ENCODE results near the gene ACOX3.
"Not testable (repeated sequence)": the region's sequence is repeated elsewhere in the genome, so short reads cannot be mapped to it uniquely, and the experiment has no call there.

ACOX3 gene

GRCh38 chr4:8387615-8388527, 52.7 kb downstream of the ACOX3 start:
- DNase-seq (ENCODE audit: low read depth in 3 of 3), result no peak

GRCh38 chr4:8387194-8387593, 53.3 kb downstream of the ACOX3 start:
- no peak for DNase-seq (ENCODE audit: low read depth in 3 of 3)

DNA sequence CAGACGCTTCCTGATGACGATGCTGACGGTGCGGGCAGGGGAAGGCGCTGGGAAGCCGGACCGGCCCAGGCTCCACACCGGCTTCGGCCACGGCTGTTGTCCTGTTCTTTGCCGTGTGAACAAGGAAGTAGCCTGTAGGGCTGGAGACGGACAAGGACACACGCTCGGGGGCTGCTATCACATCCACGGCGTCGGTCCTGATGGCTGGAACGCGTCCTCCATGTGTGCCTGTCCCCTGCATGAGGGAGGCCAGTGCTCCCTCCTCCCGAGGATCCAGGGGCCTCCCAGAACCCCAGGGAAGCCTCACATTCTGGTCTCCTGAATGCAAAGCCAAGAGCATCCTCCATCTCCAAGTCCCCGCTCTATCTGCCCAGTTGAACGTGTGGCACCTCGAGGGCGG, 53.8 kb downstream of the ACOX3 start:
- DNase-seq (ENCODE audit: low read depth in 3 of 3), result no peak

GRCh38 chr4:8386131-8386530, 54.4 kb downstream of the ACOX3 start:
- not testable (repeated sequence) for DNase-seq (ENCODE audit: low read depth in 3 of 3)

- DNase-seq (ENCODE audit: low read depth in 3 of 3), result no peak
These were observed 54.9 kb downstream of the ACOX3 start for GRCh38 chr4:8385611-8386010.

DNA sequence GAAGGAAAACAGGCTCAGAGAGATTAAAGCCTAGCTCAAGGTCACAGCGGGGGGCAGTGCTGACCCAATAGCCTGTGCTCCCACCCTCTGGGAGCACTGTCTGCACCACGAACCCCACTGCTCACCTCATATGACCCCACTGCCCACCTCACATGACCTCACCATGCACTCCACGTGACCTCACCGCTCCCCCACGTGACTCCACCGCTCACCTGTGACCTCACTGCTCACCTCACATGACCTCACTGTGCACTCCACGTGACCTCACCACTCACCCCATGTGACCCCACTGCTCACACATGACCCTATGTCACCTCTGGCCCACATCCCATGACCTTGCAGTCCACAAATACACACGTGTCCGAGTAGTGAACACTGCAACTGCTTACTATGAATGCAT, 55.4 kb downstream of the ACOX3 start:
- DNase-seq (ENCODE audit: low read depth in 3 of 3), result no peak

GRCh38 chr4:8384397-8385060, 56.0 kb downstream of the ACOX3 start:
- no peak for DNase-seq (ENCODE audit: low read depth in 3 of 3)

- DNase-seq (ENCODE audit: low read depth in 3 of 3), result no peak
These were observed 56.9 kb downstream of the ACOX3 start for GRCh38 chr4:8383451-8384160.

DNA sequence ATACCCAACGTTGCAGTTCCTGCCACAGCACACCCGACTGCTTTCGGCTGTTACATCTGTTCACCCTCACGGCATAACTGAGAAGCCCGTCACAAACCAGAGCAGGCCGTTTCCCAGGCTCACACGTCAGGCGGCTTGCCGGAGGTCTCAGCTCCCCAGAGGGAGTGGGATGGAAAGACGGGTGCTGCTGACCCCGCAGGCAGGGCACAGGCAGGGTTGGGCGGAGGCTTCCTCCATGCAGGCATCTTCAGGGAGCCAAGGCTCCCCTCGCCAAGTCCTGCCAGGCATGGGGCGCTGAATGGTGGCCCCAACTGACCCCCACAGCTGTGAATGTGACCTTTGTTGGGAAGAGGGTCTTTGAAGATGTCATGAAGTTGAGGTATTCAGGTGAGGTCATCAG, 57.5 kb downstream of the ACOX3 start:
- DNase-seq (ENCODE audit: low read depth in 3 of 3), result no peak

DNA sequence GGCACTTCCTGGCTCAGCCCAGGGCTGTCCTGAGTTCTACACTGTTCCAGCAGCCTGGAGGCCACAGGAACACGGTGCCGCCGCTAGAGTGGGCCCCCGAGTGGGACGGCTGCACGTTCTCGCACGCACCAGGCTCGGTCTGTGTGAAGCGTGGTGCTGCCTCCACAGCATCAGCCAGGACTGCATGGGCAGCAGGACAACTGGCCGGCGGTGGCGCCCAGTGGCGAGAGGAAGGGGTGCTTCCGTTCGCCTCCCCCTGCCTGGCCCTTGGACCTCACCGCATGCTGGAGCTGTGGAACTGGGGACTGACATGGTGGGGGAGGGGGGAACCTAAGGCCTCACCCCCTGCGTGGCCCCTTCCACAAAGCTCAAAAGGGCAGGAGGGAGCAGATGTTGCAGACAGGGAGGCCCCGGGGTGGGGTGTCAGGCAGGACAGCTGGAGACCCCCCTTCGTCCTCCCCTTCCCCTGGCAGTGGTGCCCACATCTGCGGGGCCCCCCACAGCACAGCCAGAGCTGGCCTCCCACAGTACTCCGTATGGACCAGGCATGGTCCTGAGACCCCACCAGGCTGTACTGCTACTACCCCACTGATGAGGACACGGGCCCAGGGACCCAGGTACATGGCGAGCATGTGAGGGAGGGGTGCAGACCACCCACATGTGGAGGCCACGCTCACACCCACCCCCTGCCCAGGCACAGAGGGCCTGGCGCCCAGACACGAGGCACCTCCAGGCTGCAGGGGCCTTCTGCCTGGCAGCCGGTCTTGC, 58.5 kb downstream of the ACOX3 start:
- no peak for DNase-seq (ENCODE audit: low read depth in 3 of 3)

DNA sequence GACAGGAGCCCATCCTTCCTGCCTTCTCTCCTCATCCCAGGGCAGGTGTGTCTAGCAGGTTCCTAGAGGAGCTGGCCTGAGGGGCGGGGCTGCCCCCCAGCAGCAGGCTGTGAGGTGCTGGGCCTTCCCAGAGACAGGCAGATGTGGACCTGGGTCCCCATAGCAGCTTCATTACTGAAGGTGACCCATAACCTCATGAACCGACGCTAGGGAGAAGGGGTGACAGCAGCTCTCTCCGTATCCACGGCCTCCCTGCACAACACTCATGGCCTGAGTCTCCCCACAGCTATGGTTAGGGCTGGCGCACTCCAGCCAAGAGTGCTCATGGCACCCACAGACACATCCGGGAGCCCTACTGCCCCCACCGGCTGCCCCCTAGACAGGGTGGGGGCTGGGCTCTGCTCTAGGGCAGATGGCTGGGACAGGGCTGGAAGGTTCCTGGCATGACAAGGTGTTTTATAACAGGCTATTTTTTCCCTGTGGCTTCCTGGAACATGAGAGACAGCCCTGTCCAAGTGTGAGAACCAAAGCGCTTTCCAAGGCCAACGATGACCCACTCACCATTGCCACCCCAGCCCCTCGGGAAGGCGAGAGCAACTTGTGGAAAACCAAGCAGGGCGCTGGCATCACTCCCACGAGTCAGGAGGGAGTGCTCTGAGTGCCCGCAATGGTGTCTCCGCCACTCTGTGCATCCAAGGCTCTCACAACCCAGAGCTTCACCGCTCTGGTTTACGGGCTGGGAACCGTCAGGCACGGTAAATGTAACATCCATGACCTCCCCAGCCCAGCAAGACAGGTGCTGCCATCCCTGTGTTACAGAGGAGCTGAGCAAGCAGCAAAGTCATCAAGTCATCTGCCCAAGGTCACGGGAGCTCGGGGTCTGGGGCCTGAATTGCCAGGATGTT, 59.8 kb downstream of the ACOX3 start:
- DNase-seq (ENCODE audit: low read depth in 3 of 3), result no peak

GRCh38 chr4:8379771-8380170, 60.8 kb downstream of the ACOX3 start:
- DNase-seq (ENCODE audit: low read depth in 3 of 3), result no peak

DNA sequence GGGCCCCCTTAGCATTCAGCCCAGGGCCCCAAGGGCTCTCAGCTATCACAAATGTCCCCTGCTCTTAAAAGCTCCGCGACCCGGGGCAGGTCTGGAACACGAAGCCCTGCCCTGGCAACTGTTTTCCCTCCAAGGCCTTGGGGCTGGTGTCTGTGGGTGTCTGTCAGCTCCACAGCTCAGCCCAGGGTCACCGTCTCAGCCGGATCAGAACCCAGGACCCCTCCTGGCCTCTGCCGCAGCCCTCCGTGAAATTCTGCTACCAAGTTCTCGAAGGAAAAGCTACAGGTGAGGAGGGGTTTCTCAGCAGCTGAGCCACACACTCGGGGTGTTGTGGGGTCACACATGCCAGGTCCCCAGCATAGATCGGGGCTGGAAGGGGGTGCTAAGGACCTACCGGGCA, 61.2 kb downstream of the ACOX3 start:
- DNase-seq (ENCODE audit: low read depth in 3 of 3), result no peak

DNA sequence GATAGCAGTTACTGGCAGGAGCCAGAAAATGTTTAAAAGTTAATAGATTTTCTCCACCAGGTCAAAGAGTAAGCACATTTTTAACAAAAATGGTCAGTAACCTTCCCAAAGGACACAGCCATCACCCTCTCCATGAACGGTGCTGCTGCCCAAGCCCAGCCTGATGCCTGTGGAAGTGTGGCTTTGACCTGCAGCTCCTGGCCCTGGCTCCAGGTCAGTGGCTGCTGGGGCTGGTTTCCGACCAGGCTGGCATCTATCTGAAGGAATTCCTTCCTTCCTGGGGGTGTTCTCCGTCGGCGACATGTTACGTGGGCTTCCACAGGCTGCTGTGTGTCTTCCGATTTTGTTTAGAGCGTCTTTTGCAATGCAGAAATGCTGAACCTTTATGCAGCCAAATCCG, 61.7 kb downstream of the ACOX3 start:
- no peak for DNase-seq (ENCODE audit: low read depth in 3 of 3)

DNA sequence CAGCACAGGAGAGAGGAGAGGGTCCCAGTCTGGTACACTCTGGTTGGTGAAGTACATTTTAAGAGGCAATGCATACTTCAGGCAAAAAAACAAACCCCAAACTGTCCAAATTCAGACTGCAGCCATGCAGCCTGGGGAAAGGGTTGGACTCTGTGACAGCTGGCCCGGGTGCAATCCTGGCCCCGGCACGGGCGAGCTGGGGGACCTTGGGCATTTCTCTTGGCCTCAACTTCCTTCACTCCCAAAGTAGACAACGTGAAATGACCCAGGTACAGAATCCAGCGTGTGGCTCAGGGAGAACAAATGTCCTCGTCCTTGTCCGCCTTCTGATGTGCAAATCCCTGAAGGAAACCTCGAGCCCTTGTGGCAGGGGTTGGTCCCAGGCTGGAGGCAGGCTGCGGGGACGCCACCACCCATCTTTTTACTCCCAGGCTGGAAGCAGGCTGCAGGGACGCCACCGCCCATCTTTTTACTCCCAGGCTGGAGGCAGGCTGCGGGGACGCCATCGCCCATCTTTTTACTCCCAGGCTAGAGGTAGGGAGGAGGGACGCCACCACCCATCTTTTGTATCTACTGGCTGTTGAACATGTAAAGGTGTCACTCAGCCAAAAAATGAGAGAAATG, 62.3 kb downstream of the ACOX3 start:
- no peak for DNase-seq (ENCODE audit: low read depth in 3 of 3)

DNA sequence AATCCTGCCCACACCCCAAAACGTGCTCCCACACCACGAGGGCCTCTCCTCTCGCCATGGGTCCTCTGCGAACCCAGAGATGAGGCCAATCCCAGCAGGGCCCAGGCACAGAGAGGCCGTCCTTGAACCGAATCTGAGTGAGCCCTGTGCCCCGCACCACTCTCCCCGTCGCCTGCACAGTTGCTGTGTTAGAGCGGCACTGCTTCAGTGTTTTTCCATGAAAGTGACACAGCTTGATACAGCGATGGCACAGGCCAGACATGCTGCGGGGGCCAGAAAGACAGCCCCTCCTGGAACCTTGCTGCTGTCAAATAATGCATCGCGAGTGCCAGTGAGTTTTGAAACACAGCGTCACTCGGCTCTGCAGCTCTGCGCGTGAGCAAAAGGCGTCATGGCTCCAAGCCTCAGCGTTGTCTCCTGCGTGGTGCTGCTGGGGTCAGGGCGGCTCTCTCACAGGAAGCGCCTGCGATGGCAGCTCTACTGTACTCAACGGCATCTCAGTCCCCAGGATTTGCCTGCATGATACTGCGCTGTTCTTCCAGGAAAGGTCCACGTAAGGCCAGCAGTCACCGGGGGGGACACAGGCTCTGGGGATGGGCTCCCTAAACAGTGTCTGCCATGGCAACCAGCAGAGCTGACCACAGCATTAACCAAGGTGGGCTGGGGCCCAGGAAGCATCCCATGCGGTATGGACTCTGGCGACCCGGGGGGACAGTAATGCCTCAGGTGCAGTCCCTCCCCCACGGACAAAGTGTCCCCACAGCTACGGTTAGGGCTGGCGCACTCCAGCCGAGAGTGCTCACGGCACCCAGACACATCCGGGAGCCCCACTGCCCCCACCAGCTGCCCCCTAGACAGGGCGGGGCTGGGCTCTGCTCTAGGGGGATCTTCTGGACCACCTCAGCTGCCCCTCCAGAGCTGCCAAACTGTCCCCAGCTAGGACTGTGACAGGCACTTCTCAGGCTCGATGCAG, 63.1 kb downstream of the ACOX3 start:
- DNase-seq (ENCODE audit: low read depth in 3 of 3), result no peak

DNA sequence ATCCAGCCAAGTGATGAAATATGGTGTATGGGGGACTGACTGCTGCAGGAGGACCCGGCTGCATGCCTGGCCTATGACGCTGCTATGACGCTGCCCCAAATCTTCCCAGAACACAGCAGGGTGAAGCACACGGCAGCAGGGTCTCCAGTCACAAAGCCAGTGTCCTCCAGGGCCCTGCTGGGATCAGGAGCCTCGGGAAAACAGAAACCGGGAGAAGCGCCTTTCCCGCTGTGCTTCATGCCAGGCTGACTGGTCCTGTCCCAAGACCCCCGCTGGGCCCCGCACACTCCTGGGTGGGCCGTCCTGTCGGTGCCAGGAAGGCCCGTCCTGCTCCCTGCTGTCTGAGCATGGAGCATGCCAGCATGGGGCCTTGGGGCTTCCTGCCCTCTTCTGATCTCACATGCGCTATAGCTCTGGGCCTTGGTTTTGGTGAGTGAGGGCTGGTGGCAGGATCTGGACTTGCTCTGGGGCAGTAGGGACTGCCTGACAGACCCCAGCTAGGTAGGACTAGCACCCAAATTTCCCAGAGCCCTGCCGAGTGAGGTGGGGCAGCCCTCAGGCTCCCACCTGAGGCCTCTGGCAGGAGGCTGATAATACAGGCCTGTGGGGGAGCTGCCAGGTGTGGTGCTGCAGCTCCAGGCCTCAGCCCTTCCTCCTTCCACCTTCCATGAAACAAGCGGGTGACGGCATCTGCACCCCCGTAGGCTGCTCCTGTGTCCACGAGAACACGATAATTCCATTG, 64.0 kb downstream of the ACOX3 start:
- DNase-seq (ENCODE audit: low read depth in 3 of 3), result no peak

GRCh38 chr4:8374851-8375649, 65.5 kb downstream of the ACOX3 start:
- DNase-seq (ENCODE audit: low read depth in 3 of 3), result no peak

Measured in stimulated activated CD4-positive, alpha-beta T cell treated with anti-CD3 and anti-CD28 coated beads, TNF-alpha, amount 100 ng/mL, for 24 hours (primary cell).